GM18870 (cell line): ENCODE results near the gene MYL12A.

Experiments
- ATAC-seq: cut with Tn5 transposase; IDR thresholded peaks from one replicate; pipeline ENCODE4 v1.9.1; 2021; ENCODE audit warnings: moderate library complexity; ENCODE audit not compliant: unreplicated experiment

The MYL12A gene

GRCh38 chr18:3254725-3255124 lies 7.1 kb downstream of the MYL12A start:
- ATAC-seq = no peak

- no peak for ATAC-seq
These were observed 8.1 kb downstream of the MYL12A start for GRCh38 chr18:3255611-3256165.

DNA sequence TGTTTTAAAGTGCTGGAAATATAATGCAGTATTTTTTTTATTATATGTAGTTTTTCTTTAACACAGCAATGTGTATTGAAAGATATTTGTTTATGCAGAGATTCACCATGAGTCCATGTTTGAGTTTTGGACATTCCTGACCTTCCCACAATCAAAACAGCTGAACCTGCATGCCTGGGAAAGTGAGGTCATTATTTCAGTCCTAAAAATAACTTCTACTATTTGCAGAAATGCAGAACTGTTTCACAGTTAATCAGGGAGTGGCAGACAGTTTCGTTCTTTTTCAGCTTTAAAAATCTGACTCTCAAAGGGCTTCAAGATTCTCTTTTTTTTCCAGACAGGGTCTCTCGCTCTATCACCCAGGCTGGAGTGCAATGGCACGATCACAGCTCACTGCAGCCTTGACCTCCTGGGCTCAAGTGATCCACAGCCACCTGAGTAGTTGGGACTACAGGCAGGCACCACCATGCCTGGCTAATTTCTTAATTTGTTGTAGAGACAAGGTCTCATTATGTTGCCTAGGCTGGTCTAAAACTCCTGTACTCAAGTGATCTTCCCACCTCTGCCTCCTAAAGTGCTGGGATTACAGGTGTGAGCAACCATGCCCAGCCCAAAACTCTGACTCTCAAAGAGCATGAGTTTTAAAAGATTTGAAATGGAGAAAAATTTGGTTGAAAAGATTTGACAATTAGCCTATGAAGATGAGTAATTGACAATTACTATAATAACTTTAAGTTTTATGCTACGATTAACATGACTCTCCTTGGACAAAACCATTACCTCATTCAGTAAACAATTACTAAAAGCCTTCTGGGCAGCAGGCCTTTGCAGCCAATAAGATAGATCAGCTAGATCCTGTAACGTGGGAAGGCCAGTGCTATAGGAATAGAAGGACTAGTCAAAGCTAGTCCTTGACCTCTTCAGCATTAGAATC lies 9.4 kb downstream of the MYL12A start:
- peak; percentile 43 for ATAC-seq

DNA sequence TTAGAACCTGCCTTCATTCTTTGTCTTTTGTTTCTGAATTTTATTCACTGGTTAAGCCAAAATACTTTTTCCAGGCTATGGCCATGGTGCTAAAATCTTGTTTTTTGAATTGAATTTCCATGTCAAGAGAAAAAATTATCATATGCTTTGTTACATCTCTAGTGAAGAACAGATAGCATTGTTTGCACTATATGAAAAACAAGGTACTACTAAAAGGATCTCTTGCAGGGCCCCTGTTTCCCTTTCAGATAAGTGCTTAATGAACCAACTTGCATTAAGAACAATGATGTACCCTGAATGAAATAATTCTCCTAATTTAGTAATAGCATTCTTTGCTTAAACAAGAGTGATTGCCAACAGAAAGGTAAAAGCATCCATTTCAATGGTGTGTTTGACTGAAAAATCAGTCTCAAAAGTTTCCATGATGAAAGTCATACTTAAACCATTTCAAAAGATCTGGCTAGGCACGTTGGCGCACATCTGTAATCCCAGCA lies 10.1 kb downstream of the MYL12A start:
- no peak for ATAC-seq

DNA sequence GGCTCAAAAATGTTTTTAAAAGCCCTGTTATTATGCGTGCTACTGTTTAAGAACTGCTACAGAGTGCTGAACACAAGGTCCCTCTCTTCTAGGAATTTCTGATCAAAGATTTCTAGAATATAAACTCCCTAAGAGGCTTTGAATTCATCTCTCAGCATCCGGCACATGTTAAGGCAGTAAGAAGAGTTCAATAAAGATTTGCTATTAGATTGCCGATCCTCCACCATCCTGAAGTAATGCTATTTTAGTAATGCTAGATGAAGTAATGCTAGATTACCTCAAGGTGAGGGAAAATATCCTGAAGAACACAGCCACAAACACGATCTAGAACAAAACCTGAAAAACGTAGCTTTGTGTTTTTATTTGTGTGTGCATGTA lies 13.4 kb downstream of the MYL12A start:
- no peak for ATAC-seq

DNA sequence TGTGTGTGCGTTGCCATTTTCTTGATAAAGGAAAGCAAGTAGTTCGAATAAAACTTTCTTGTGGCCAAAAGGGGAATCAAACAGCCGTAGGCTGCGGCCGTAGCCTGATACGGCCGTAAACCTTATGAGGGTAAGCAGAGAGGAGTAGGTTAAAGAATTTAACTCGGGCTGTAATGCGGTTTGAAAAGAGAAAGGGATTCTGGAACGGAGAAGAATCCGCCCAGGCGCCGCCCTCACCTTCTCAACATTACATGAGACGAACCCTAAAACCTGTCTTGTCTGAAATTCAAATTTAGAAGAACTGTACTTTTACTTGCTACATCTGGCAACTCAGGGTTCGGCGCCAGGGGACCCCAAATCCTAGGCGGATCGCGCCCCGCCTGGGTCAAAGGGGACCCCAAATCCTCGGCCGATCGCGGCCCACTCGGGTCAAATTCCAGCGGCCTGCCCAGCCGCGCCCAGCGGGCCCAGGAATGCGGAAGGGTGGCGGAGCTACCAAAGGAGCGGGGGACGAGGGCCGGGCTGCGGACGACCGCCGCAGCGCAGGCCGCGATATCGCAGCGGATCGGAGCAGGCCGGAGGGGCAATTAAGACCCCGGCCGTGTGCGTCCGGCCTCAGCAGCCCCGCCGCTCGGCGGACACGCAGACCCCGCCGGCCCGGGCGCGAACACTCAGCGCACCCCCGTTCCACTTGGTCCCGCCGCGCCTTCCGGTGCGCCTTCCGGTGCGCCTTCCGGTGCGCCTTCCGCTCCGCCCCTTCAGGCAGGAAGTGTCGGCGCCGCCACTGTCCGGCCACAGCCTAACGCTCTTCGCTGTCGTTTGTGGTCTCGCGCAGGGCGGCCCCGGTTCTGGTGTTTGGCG lies 14.0 kb downstream of the MYL12A start, which contains the start of gene MYL12B:
MYL12B (plus strand) TSS at position 761 of the 861 bp plus-strand sequence. CDS start 10,766 bp downstream, outside the sequence.
- peak; percentile 66 for ATAC-seq

GRCh38 chr18:3262234-3263131 lies 14.9 kb downstream of the MYL12A start:
- no peak for ATAC-seq

GRCh38 chr18:3263132-3263700 lies 15.6 kb downstream of the MYL12A start:
- ATAC-seq = no peak

GRCh38 chr18:3264362-3264761 lies 16.8 kb downstream of the MYL12A start:
- ATAC-seq = no peak

GRCh38 chr18:3265564-3266033 lies 18.0 kb downstream of the MYL12A start:
- ATAC-seq = no peak

DNA sequence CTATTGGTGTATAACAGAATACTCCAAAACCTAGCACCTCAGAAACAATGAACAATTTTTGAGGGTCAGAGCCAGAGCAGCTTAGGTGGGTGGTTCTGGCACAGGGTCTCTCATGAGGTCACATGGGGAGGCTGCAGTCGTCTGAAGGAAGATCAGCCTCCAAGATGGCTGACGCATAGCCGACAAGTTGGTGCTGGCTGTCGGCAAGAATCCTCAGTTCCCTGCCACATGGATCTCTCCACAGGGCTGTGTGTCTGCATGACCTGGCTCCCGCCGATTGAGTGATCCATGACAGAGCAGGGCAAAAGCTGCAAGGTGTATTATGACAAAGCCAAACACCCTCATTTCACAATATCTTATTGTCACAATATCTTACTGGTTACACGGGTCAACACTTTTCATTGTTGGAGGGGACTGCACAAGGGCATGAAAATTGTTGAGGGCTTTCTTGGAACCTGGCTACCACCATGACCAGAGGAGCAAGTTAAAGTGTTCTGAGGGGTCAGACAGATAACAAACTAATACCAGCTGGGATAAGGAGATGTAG lies 18.5 kb downstream of the MYL12A start:
- ATAC-seq = no peak

DNA sequence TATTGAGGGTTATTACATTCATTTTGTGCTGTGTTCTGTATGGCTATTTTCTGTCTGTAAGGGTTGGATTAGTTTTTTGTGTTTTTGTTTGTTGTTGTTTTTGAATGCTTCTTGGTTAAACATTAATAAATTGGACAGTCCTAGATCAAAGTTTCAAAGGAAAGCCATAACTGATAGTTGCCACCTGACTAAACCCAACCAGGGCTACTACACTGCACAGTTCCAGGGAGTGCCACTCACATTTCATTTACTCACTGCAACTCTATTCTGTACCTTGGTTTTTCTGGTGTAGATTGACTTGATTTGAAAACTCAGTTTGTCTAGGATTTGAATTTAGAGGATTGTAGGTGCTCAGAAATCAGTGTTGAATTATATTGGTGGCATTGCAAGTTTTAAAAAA lies 20.7 kb downstream of the MYL12A start:
- ATAC-seq = no peak

GRCh38 chr18:3269241-3269913 lies 21.8 kb downstream of the MYL12A start:
- ATAC-seq = no peak

DNA sequence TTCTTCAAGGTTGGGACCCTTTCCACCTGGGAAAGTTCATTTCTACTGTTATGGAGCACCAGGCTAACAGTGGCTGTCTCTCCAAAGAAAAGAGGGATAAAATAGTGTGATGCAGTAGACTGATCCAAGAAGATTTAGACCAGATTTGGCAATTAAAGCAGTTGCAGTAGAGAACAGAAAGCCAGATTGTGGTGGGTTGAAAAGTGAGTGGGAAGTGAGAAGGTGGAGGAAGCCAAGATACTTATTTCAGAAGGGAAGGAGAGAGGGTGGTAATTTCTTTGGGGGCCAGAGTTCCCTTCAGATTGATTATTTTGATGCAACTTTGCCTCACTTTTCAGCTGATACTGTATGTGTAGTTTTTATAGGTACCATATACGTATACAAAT lies 22.3 kb downstream of the MYL12A start:
- ATAC-seq = no peak

DNA sequence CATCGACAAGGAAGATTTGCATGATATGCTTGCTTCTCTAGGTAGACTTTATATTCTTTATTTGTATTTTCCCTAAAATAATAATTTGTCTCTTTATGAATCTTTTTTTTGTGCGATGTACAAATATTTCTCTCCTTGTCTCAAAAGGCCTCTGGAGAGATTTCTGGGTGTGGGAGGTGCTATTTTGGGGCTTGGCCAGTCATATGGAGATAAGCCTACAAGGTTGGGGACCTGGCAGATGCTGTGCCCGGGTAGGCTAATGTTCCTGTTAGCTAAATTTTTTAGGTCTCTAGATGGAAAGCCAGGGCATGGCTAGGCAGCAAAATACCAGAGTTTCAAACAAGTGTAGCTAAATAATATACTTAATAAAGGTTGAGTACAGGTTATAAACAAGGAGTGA lies 25.4 kb downstream of the MYL12A start:
- no peak for ATAC-seq

DNA sequence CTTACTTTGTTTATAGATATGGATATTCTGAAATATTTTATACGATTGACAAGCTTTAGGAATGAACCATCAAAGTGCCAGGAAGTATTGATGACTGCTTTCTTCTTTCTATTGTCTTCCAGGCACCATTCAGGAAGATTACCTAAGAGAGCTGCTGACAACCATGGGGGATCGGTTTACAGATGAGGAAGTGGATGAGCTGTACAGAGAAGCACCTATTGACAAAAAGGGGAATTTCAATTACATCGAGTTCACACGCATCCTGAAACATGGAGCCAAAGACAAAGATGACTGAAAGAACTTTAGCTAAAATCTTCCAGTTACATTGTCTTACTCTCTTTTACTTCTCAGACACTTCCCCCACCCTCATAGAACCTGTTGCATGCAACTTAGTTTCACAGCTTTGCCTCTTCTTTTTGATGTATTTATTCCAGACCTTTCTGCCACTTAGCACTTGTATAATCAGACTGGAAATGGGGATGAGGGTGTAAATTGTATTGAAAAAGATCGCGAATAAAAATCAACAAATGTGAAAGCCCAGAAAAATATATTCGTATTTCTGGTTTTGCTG lies 30.1 kb downstream of the MYL12A start:
- peak; percentile 44 for ATAC-seq

DNA sequence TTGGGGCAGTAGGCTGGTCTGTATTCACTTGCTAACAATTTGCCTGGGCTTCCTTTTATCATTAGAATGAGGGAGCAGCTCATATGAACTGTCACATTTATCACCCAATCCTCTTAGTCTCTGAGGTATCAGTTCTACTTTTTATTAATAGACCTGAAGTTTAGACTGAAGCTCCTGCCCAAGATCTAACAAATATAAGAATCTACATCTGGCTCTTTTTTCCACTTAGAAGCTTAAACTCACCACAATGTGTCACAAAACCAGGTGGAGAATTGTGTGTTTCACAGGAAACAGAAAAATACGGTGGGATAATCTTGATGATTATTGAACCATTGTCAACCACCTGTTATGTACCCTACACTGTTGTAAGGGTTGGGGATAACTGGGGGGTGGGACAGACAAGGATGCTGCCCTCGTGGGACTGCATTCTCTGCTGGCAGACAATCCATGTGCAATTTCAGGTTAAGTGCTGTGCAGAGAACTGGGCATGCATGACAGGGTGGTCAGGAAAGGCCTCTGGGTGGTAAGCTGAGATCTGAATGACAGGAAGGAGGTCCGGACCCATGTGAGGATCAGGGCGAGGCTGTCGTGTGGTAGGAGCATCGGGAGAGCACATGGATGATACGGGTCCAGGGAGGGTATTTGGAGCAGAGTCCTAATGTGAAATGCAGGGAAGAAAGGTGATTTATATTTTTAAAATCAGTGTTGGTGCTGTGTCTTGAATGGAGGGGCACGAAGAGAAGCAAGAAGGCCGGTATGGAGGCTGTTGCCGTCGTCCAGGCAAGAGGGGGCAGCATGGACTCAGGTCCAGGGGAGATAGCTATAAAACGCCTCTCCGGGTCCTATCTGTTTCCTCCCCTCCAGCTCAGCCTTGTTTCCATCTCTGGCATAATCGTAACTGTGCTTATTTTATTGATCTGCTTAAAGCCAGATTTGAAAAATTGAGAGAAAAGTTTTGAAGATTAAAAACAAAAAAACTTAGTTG lies 31.9 kb downstream of the MYL12A start:
- ATAC-seq = peak; percentile 69
